H1 (cell line): Measurements from ENCODE around the gene PRRX1. TPM values are rescaled to one million over a fixed set of nuclear protein-coding genes. Genes with fewer than 3 reads are reported as not detected.

Experiments used
- BRCA1 ChIP-seq: IDR thresholded peaks from 2 replicates; pipeline ENCODE4 v1.6.1; 2012; ENCODE audit warnings: low read depth, low read length, improper control_type of control experiment
- PHF8 ChIP-seq: fragments of 200-600 bp; sonication (generic); conservative IDR thresholded peaks from 2 replicates; pipeline ENCODE4 v1.7.1; 2012; ENCODE audit warnings: low read depth, mild to moderate bottlenecking, inconsistent platforms, low read length, moderate library complexity
- polyA plus RNA-seq, 7 experiments: library from polyadenylated mRNA; depleted of rRNA in 3 of 7; stranded (reverse) in 5 of 7; unstranded in 2 of 7; fragments of >200 nt in 5 of 7; fragments of 200-250 nt in 2 of 7; gene quantifications; 1 replicate in 5 of 7; 2 replicates in 1 of 7; 4 replicates in 1 of 7; pipeline versions ENCODE4 v1.2.1 to v1.2.3, GENCODE V29; 2011 to 2013; ENCODE audit warnings: missing spikeins in 2 of 7, mixed read lengths in 2 of 7
- total RNA-seq: library from RNA; stranded (reverse); fragmentation: NEBNext Ultra II Directional; extraction: Animal tissue kit (Norgen Biotek cat#: 25700); gene quantifications from 2 replicates; pipeline ENCODE4 v1.2.1, GENCODE V29; 2021

The PRRX1 gene
- total and polyA plus RNA-seq, 2 of the 8 experiments (the other 6 are each of a cell fraction or from before 2014, with no cell fraction given) = not detected

- TF ChIP-seq BRCA1 (no peak), PHF8 (no peak)
- TF ChIP-seq, all 59 proteins: peak for 3
Measured at GRCh38 chr1:170669107-170669445, 5.1 kb downstream of the PRRX1 start (continued).
